K562 (cell line): ENCODE measurements around the gene PLPPR2. TPM values are rescaled to one million over a fixed set of nuclear protein-coding genes. Genes with fewer than 3 reads are reported as not detected.
A peak's percentile ranks its signal among the peaks of the same experiment; 100 is the strongest.

Experiments used
- FOXM1 ChIP-seq, 2 experiments: fragments of 450-650 bp in 1 of 2; sonication (generic) in 1 of 2; formaldehyde crosslinking in 1 of 2; IDR thresholded peaks; 2 replicates each; pipeline versions ENCODE4 v1.6.1 to v1.9.0; 2017 to 2022; ENCODE audit warnings: low read depth in 2 of 2, mild to moderate bottlenecking in 2 of 2, missing genetic modification reagents in 1 of 2, moderate library complexity in 1 of 2
- HIVEP1 ChIP-seq: fragments of 250-450 bp; sonication (Bioruptor Pico); IDR thresholded peaks from 2 replicates; pipeline ENCODE4 v1.4.0; 2020; ENCODE audit warnings: mild to moderate bottlenecking
- RCOR1 ChIP-seq, 2 experiments: IDR thresholded peaks; 2 replicates each; pipeline ENCODE4 v1.6.1; 2012; ENCODE audit warnings: low read depth in 2 of 2, low read length in 2 of 2, borderline replicate concordance in 1 of 2, improper control_type of control experiment in 1 of 2
- REST ChIP-seq, 2 experiments: fragments of 450-650 bp; formaldehyde crosslinking in 1 of 2; IDR thresholded peaks; 2 replicates each; pipeline versions ENCODE4 v1.4.0 to v1.6.1; 2014 to 2020; ENCODE audit warnings: mild to moderate bottlenecking in 2 of 2, borderline replicate concordance in 1 of 2, low read depth in 1 of 2
- SMARCB1 ChIP-seq: IDR thresholded peaks from 2 replicates; pipeline ENCODE4 v1.6.1; 2011; ENCODE audit warnings: improper control_type of control experiment, low read depth; ENCODE audit not compliant: insufficient read length
- SMC3 ChIP-seq: conservative IDR thresholded peaks from 2 replicates; pipeline ENCODE4 v1.6.1; 2011; ENCODE audit warnings: low read depth, low read length, improper control_type of control experiment; ENCODE audit not compliant: insufficient read depth
- ZFP30 ChIP-seq: fragments of 250-450 bp; sonication (Bioruptor Pico); IDR thresholded peaks from 2 replicates; pipeline ENCODE4 v1.8.0; 2022; ENCODE audit warnings: moderate library complexity, mild to moderate bottlenecking, inconsistent platforms, borderline replicate concordance
- ZNF41 ChIP-seq: fragments of 250-450 bp; sonication (Bioruptor Pico); conservative IDR thresholded peaks from 2 replicates; pipeline ENCODE4 v1.4.0; 2020; ENCODE audit warnings: mild to moderate bottlenecking
- ZNF436 ChIP-seq: fragments of 250-450, 450-650 bp; sonication (Bioruptor Pico); formaldehyde crosslinking; IDR thresholded peaks from 2 replicates; pipeline ENCODE4 v1.7.0; 2020; ENCODE audit warnings: mild to moderate bottlenecking
- polyA plus RNA-seq, 8 experiments: library from polyadenylated mRNA; depleted of rRNA in 4 of 8; stranded (reverse) in 5 of 8; unstranded in 3 of 8; fragments of >200 nt; fragmentation: Nextera tagmentation in 2 of 8; fragmentation: Illumina TruSeq in 1 of 8; extraction: Ambion mirVana in 2 of 8; extraction: Trizol in 1 of 8; gene quantifications; 2 replicates each; pipeline versions ENCODE4 v1.2.1 to v1.2.3, GENCODE V29; 2011 to 2014; ENCODE audit warnings: inconsistent platforms in 1 of 8, missing spikeins in 1 of 8
- total RNA-seq, 7 experiments: library from RNA; depleted of rRNA in 6 of 7; stranded (reverse); fragments of >200 nt in 6 of 7; fragmentation: Illumina TruSeq in 2 of 7; extraction: Trizol in 2 of 7; gene quantifications; 2 replicates each; pipeline versions ENCODE4 v1.2.1 to v1.2.3, GENCODE V29; 2011 to 2021; ENCODE audit warnings: low replicate concordance in 1 of 7
- TF ChIP-seq, protein P1 (sequence below): fragments of 250-450 bp; sonication (Bioruptor Pico); IDR thresholded peaks from 2 replicates; pipeline ENCODE4 v1.5.0; 2021; ENCODE audit warnings: mild to moderate bottlenecking, moderate library complexity

PLPPR2 gene
- total and polyA plus RNA-seq, 9 of the 15 experiments (the other 6 are each of a cell fraction or from before 2014, with no cell fraction given) = 0.49 to 15.9 (median 3.4) TPM

DNA sequence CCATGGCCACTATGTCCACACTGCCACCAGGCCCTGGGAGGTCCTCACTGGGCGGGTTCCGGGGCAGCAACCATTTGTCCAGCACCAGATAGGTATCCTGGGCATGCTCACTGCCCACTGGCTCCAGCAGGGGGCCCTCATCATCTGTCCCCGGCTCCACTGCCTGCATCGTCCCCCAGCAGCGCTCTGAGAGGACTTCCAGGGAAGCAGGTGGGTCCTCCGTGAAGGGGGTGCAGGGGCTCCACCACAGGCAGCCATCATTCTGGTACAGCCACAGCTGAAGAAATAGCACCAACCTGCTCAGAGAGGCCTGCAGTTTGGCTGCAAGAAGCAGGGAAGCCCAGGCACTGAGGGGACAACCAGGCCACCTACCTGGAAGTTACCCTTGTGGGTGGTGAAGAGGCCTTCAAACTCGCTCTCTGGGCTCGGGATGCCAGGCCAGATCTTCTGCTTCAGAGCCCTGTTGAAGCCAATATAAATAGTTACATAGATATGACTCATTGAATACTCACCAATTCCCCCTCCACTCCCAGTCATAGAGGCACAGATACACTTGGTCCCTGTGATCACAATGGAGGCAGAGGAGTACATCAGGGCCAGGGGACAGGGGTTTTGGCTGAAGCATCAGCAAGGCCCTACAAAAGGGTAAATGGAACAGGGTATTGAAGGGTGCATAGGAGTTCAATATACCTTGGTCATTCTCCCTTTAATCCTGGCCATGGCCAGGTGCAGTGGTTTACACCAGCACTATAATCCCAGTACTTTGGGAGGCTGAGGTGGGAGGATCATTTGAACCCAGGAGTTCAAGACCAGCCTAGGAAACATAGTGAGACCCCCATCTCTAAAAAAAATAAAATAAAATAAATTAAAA is 23.3 kb downstream of the PLPPR2 start (continued):
- TF ChIP-seq SMC3 = peak; percentile 70
- TF ChIP-seq RCOR1 (IDR thresholded peaks at IDR 0.05; ENCODE audit: borderline replicate concordance in 1 of 2, low read depth in 2 of 2, low read length in 2 of 2) = 0 out of 4 replicates have a peak, but pooled peaks of 1 of the 2 experiments have one; percentile 16
- no peak for TF ChIP-seq FOXM1 (IDR thresholded peaks at IDR 0.05; ENCODE audit: low read depth)
- no peak for TF ChIP-seq FOXM1 (CRISPR knock-in tag; IDR thresholded peaks at IDR 0.05; ENCODE audit: low read depth)
- TF ChIP-seq, protein P1, sequence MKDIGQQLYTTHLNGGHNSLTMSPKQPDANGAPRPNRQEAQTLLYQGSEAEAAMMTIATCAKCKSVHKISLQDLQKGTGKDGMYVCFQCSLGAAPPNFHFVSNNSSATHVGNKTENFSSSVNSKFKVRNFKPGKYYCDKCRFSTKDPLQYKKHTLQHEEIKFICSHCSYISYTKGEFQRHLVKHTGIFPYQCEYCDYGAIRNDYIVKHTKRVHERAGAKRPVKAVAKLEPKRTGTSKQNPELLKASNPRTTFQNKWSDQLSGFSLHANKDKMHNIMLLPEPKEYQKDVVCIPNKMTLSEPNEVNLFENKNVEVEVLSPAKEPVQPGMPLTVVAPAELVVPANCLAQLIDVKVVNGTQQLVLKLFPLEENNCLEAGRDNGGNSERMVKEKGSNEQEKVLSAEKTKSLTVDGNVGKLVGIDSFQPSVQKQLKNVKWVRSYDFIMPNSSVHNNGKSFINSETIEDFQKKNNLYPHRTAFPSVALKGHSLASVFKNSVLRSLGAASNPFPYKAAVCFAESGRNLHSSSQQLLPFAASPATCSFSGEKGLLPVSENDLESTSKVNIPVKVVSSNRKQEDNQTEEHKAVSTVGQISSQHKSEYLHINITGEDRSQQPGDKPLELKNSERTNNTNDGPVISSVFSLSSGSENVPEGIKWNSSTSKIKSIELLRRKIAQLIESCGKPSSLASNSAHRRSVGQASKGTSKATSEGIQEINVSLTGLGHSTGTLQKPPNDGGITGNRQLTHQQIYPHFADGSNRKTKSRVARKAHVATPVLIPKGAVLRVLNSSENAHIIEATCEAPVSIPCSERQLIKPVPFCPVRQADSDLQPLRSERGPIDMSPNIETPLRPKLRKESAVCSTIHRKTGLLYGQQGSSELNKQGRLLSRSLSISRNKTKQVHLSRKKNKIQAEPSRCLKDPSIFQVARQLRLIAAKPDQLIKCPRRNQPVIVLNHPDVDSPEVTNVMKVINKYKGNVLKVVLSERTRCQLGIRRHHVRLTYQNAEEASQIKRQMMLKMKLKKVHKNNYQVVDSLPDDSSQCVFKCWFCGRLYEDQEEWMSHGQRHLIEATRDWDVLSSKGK (CRISPR knock-in tag) = no peak
- peak; percentile 57 for TF ChIP-seq REST (IDR thresholded peaks at IDR 0.05; ENCODE audit: borderline replicate concordance)
- TF ChIP-seq REST (CRISPR knock-in tag; IDR thresholded peaks at IDR 0.05; ENCODE audit: low read depth) = no peak
- no peak for TF ChIP-seq SMARCB1
- no peak for TF ChIP-seq HIVEP1 (CRISPR knock-in tag)
- no peak for TF ChIP-seq ZNF41 (CRISPR knock-in tag)
- no peak for TF ChIP-seq ZFP30
- no peak for TF ChIP-seq ZNF436 (CRISPR knock-in tag)
